Coronary artery (tissue), 2 donors: Measurements from ENCODE around the gene PLAAT3.

ENCODE experiments used
- DNase-seq: peaks from one replicate; pipeline ENCODE4 v3.0.0-alpha.2; 2017; ENCODE audit warnings: low spot score
- H3K27ac ChIP-seq, 2 donors: fragments of 200-600 bp; sonication (generic); one replicate each; pipeline ENCODE4 v1.5.1; 2016 to 2019
- H3K4me3 ChIP-seq: fragments of 200-600 bp; sonication (generic); 2 replicates; pipeline ENCODE4 v1.5.1; 2016; ENCODE audit warnings: mild to moderate bottlenecking, moderate library complexity
- TF ChIP-seq, protein P1 (sequence below): fragments of 200-600 bp; sonication (generic); IDR thresholded peaks from one replicate; pipeline ENCODE4 v1.5.1; 2019; ENCODE audit warnings: antibody characterized with exemption

The PLAAT3 gene

GRCh38 chr11:63564056-63564774 lies 50.0 kb downstream of the PLAAT3 start:
- TF ChIP-seq, protein P1, sequence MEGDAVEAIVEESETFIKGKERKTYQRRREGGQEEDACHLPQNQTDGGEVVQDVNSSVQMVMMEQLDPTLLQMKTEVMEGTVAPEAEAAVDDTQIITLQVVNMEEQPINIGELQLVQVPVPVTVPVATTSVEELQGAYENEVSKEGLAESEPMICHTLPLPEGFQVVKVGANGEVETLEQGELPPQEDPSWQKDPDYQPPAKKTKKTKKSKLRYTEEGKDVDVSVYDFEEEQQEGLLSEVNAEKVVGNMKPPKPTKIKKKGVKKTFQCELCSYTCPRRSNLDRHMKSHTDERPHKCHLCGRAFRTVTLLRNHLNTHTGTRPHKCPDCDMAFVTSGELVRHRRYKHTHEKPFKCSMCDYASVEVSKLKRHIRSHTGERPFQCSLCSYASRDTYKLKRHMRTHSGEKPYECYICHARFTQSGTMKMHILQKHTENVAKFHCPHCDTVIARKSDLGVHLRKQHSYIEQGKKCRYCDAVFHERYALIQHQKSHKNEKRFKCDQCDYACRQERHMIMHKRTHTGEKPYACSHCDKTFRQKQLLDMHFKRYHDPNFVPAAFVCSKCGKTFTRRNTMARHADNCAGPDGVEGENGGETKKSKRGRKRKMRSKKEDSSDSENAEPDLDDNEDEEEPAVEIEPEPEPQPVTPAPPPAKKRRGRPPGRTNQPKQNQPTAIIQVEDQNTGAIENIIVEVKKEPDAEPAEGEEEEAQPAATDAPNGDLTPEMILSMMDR: no peak
- no peak overlapping the region for H3K27ac ChIP-seq
- no peak overlapping the region for H3K4me3 ChIP-seq
- no peak for DNase-seq

GRCh38 chr11:63563201-63564055 lies 50.8 kb downstream of the PLAAT3 start, which contains the start of gene PLAAT2:
TSS of gene PLAAT2 (minus strand) at chr11:63563379. CDS start at chr11:63563324, 55 bp downstream.
- H3K27ac ChIP-seq: no peak within 1 kb of the TSS
- TF ChIP-seq, protein P1: no peak
- DNase-seq: no peak
- H3K4me3 ChIP-seq: no peak within 1 kb of the TSS

DNA sequence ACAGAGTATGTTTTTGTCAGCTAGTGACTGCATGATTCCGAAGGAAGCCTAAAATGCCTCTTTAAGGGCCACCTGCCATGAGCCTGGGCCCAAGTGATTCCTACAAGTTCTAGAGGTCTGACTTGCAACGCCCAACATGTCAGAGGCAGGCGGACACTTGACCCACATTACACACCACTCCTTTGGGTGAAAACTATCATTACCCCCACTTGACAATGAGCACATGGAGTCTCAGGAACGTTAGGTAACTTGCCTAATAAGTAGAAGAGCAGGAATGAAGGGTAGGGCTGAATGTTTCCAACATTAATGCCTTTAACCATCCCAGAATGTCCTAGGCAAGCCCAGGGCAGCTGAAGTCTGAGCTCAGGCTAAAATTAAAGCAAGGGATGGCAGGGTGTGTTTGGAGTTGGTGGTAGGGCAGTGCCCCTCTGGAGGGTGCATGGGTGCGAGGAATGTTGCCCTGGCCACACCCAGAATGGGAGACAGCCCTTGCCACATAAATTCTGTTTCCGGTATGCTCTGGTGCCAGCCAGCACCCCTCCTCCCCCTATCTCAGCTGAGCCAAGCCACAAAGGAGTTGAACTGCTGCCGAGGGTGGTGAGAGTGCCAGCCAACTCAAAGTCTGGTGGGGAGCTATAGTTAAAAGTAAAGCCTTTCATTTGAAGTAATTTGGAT lies 53.6 kb downstream of the PLAAT3 start:
- TF ChIP-seq, protein P1: no peak
- H3K4me3 ChIP-seq: no peak overlapping the region
- DNase-seq: no peak
- peak overlapping the region in 1 of 2 donors; percentile 69 for H3K27ac ChIP-seq

GRCh38 chr11:63558459-63559157 lies 55.6 kb downstream of the PLAAT3 start:
- TF ChIP-seq, protein P1: no peak
- Histone ChIP-seq H3K4me3 (no peak overlapping the region), H3K27ac (no peak overlapping the region)
- no peak for DNase-seq

GRCh38 chr11:63557570-63557969 lies 56.7 kb downstream of the PLAAT3 start:
- no peak overlapping the region for H3K4me3 ChIP-seq
- no peak overlapping the region for H3K27ac ChIP-seq
- no peak for DNase-seq
- TF ChIP-seq, protein P1: no peak

- Histone ChIP-seq H3K27ac (no peak overlapping the region), H3K4me3 (no peak overlapping the region)
- DNase-seq: no peak
- TF ChIP-seq, protein P1: no peak
These were observed 57.7 kb downstream of the PLAAT3 start for GRCh38 chr11:63556404-63557013.
